MM.1S (cell line): ENCODE results near the gene ADAMTS1.

Experiments
- DNase-seq: peaks from one replicate; pipeline ENCODE4 v3.0.0-alpha.2; 2015
- H2AFZ ChIP-seq: fragments of 300-600 bp; sonication (generic); 2 replicates; pipeline ENCODE4 v1.6.0; 2016; ENCODE audit warnings: antibody characterized with exemption, low read length
- H3F3A ChIP-seq: fragments of 300-600 bp; sonication (generic); 2 replicates; pipeline ENCODE4 v1.6.1; 2016; ENCODE audit warnings: mild to moderate bottlenecking, antibody characterized with exemption, low read length, moderate library complexity, mixed read lengths; ENCODE audit not compliant: insufficient read depth
- H3K27ac ChIP-seq: fragments of 300-600 bp; sonication (generic); 2 replicates; pipeline ENCODE4 v1.5.1; 2016; ENCODE audit warnings: mild to moderate bottlenecking, low read length
- H3K27me3 ChIP-seq: fragments of 300-600 bp; sonication (generic); replicated peaks from 2 replicates; pipeline ENCODE4 v1.6.0; 2016; ENCODE audit warnings: low read length; ENCODE audit not compliant: insufficient read depth
- H3K36me3 ChIP-seq: fragments of 300-600 bp; sonication (generic); replicated peaks from 2 replicates; pipeline ENCODE4 v1.6.1; 2016; ENCODE audit warnings: mild to moderate bottlenecking, low read length, mixed read lengths; ENCODE audit not compliant: insufficient read depth
- H3K4me1 ChIP-seq: fragments of 300-600 bp; sonication (generic); 2 replicates; pipeline ENCODE4 v1.6.1; 2016; ENCODE audit warnings: low read length, mixed read lengths
- H3K4me2 ChIP-seq: fragments of 300-600 bp; sonication (generic); 2 replicates; pipeline ENCODE4 v1.6.0; 2016; ENCODE audit warnings: low read depth, low read length
- H3K4me3 ChIP-seq: fragments of 300-600 bp; sonication (generic); 2 replicates; pipeline ENCODE4 v1.5.1; 2016; ENCODE audit warnings: low read length, mixed read lengths
- H3K79me2 ChIP-seq: fragments of 300-600 bp; sonication (generic); 2 replicates; pipeline ENCODE4 v1.6.1; 2016; ENCODE audit warnings: mixed run types, low read length, mixed read lengths
- H3K9ac ChIP-seq: fragments of 300-600 bp; sonication (generic); 2 replicates; pipeline ENCODE4 v1.6.1; 2016; ENCODE audit warnings: low read length, mixed read lengths
- H3K9me2 ChIP-seq: fragments of 300-600 bp; sonication (generic); replicated peaks from 2 replicates; pipeline ENCODE4 v1.6.1; 2016; ENCODE audit warnings: mild to moderate bottlenecking, low read length, mixed read lengths; ENCODE audit not compliant: insufficient read depth
- H3K9me3 ChIP-seq: fragments of 300-600 bp; sonication (generic); replicated peaks from 2 replicates; pipeline ENCODE4 v1.6.1; 2016; ENCODE audit warnings: mild to moderate bottlenecking, low read length, mixed read lengths; ENCODE audit not compliant: insufficient read depth
- H4K20me1 ChIP-seq: fragments of 300-600 bp; sonication (generic); 2 replicates; pipeline ENCODE4 v1.6.1; 2016; ENCODE audit warnings: mild to moderate bottlenecking, low read length, moderate library complexity, mixed read lengths; ENCODE audit not compliant: insufficient read depth
- CTCF ChIP-seq: fragments of 300-600 bp; sonication (generic); IDR thresholded peaks from 2 replicates; pipeline ENCODE4 v1.5.1; 2016; ENCODE audit warnings: antibody characterized with exemption, low read length, mixed read lengths
- EZH2 ChIP-seq: fragments of 300-600 bp; sonication (generic); optimal IDR thresholded peaks from 2 replicates; pipeline ENCODE3; 2017; ENCODE audit warnings: low read depth, mild to moderate bottlenecking, antibody characterized with exemption, low read length, mixed read lengths
- EZH2phosphoT487 ChIP-seq: fragments of 300-600 bp; sonication (generic); IDR thresholded peaks from 2 replicates; pipeline ENCODE4 v1.6.1; 2018; ENCODE audit warnings: antibody characterized with exemption, low read length

The ADAMTS1 gene

DNA sequence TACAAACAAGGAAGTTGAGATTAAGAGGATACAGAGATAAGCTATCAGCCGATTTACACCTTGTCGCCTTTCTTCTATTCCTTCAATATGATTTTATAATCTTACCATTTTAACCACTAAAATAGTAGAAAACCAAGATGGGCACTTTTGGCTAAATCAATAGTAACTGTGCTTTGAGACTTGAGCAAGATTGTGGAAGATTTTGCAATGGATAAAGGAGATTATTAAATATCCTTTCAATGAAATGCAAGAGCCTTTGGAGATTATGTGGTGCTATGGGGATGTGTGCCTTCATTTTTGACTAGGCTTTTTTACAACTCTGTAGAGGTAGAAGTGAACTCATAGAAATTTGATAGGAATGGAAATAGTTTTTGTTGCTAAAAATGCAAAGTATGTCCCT, 33.7 kb downstream of the ADAMTS1 start:
- H4K20me1 ChIP-seq, result no peaks in the 10 kb centered on the region
- H3F3A ChIP-seq, result no peaks in the 10 kb centered on the region
- H3K4me1 ChIP-seq, result no peaks in the 10 kb centered on the region
- H3K27ac ChIP-seq, result no peak overlapping the region
- no peaks in the 10 kb centered on the region for H3K9me2 ChIP-seq
- H2AFZ ChIP-seq, result no peak overlapping the region
- TF ChIP-seq EZH2 (no peak), CTCF (no peak), EZH2phosphoT487 (no peak)
- no peaks in the 10 kb centered on the region for H3K79me2 ChIP-seq
- no peak overlapping the region for H3K4me3 ChIP-seq
- H3K4me2 ChIP-seq, result no peak overlapping the region
- H3K36me3 ChIP-seq, result no peaks in the 10 kb centered on the region
- H3K9ac ChIP-seq, result no peak overlapping the region
- no peaks in the 10 kb centered on the region for H3K27me3 ChIP-seq
- no peak for DNase-seq
- no peaks in the 10 kb centered on the region for H3K9me3 ChIP-seq

GRCh38 chr21:26810676-26811415, 34.4 kb downstream of the ADAMTS1 start:
- H3F3A ChIP-seq, result no peaks in the 10 kb centered on the region

DNA sequence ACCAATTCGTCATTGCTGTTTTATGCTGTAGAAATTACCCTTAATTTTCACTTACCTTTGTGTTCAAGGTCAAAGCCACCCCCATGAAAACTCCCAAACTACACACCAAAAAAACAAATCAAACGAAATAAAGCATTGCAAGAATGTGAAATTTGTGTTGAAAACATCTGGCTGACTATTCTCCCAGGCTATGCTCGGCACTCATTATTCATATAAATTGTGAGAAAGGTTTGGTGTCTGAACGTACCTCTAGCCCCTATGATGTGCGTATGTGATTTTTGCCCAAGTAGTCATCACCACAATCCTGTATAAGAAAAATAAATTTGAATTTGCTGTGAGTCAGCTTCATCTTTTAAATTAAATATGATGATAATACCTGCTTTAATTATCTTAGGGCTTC, 34.9 kb downstream of the ADAMTS1 start:
- DNase-seq, result no peak
- H3K9ac ChIP-seq, result no peak overlapping the region
- no peak overlapping the region for H3K4me2 ChIP-seq
- TF ChIP-seq CTCF, result no peak
- no peak for TF ChIP-seq EZH2
- no peak for TF ChIP-seq EZH2phosphoT487
- no peak overlapping the region for H3K4me3 ChIP-seq
- H3K36me3 ChIP-seq, result no peaks in the 10 kb centered on the region
- H3F3A ChIP-seq, result no peaks in the 10 kb centered on the region
- H3K27ac ChIP-seq, result no peak overlapping the region
- H3K79me2 ChIP-seq, result no peaks in the 10 kb centered on the region
- no peaks in the 10 kb centered on the region for H3K27me3 ChIP-seq
- H3K9me2 ChIP-seq, result no peaks in the 10 kb centered on the region
- H3K9me3 ChIP-seq, result no peaks in the 10 kb centered on the region
- H2AFZ ChIP-seq, result no peak overlapping the region
- no peaks in the 10 kb centered on the region for H3K4me1 ChIP-seq
- no peaks in the 10 kb centered on the region for H4K20me1 ChIP-seq

More at GRCh38 chr21:26810676-26811415, 34.4 kb downstream of the ADAMTS1 start:
- no peak overlapping the region for H3K4me3 ChIP-seq
- H3K27me3 ChIP-seq, result no peaks in the 10 kb centered on the region
- H3K36me3 ChIP-seq, result no peaks in the 10 kb centered on the region
- no peak overlapping the region for H3K4me2 ChIP-seq
- H3K79me2 ChIP-seq, result no peaks in the 10 kb centered on the region
- H3K9ac ChIP-seq, result no peak overlapping the region
- H2AFZ ChIP-seq, result no peak overlapping the region
- H3K27ac ChIP-seq, result no peak overlapping the region
- no peaks in the 10 kb centered on the region for H4K20me1 ChIP-seq
- no peaks in the 10 kb centered on the region for H3K9me2 ChIP-seq
- no peak for DNase-seq
- no peak for TF ChIP-seq CTCF
- no peak for TF ChIP-seq EZH2
- TF ChIP-seq EZH2phosphoT487, result no peak
- no peaks in the 10 kb centered on the region for H3K4me1 ChIP-seq
- H3K9me3 ChIP-seq, result no peaks in the 10 kb centered on the region
